HG03575 (cell line): Measurements from ENCODE around the gene FOXL2NB.

Experiments
- ATAC-seq: cut with Tn5 transposase; IDR thresholded peaks from one replicate; pipeline ENCODE4 v1.9.1; 2021; ENCODE audit not compliant: unreplicated experiment, insufficient number of reproducible peaks, low FRiP score; ENCODE audit errors: extremely low read depth

Gene FOXL2NB

DNA sequence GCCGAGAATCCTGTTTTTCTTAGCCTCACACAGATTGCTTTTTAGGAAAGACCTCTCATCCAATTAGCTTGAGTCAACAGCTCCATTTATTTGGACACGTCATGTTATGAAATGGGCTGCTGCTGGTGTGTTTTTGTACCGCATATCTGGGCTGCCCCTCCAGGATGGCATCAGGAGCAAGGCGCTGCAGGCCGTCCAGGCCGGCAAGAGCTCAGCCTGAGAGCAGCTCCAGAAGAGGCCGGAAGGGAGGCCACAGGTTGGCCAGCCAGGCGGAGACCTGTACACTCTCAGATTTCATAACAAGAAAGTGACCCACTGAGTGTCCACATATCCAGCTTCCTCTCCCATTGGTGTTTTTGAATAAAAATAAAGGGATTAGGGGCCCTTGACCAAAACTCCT is 28.3 kb downstream of the FOXL2NB start:
- no peak for ATAC-seq

DNA sequence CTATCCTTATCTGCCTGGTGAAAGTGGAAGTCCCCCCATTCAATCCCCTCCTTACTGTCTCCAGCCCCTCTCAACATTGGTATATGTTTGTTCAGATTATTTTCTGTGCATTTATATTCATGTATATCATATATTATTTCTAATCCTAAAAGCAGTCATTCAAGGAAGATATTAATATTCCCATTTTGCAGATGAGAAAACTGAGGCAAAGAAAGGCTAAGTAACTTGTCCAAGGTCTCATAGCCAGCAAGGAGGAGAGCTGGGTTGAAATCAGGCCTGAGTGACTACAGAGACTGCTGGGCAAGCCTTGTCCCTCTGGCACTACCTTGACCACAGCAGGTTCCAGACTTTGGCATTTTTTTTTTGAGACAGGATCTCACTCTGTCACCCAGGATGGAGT is 29.0 kb downstream of the FOXL2NB start:
- no peak for ATAC-seq

DNA sequence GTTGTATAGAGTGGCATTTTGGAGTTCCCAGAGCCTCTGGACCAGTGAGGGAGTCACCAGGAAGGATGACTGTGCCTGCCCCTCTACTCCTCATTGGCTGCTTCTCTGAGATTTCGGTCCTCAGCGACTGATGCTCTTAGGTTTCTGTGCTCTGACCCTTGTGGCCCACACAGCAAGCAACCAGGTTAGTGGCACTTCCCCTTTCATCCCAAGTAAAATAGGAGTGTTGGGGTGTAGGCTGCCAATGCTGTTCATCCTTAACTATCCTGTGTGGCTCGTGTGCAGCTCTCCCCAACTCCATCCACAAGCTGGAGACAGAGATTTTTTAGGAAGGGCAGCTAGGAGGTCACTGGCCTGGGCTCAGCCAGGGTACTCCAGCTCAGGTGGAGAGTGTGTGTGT is 37.8 kb downstream of the FOXL2NB start:
- ATAC-seq, result no peak

DNA sequence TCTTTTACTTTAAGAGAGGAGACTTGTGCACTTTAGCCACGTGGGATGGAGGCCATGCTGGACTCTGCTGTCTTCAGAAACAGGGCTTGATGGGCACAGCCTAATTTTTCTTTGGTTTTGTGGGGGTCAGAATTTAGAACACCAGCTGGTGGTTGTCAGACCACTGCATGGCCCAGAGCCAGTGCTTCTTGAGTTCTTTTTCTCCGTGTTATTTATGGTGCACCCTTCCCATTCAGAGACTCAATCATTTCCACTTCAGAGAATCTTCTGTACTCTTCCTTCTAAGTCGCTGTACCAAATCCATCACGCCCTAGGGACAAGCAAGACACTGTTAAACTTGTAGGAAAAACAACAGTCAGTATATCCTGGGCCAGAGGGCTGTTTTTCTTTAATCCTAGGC is 38.9 kb downstream of the FOXL2NB start:
- no peak for ATAC-seq

DNA sequence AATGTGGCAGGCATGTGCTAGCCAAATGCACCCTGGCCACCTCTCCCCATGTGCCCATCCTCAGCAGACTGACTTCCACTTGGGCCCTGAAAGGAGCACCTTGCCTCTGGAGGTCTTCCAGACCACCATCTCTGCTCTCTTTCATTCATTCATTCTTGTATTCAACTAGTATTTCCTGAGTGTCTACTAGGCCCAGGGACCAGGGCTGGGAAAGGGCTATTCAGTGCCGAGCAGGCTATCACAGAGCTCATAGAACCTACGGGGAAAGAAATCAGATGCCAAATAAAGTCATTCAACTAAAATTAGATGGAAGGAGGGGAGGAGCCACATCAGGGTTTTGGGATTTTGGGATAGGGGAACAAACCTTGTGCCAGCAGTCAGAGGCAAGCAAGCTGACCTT is 40.2 kb downstream of the FOXL2NB start:
- ATAC-seq, result no peak

DNA sequence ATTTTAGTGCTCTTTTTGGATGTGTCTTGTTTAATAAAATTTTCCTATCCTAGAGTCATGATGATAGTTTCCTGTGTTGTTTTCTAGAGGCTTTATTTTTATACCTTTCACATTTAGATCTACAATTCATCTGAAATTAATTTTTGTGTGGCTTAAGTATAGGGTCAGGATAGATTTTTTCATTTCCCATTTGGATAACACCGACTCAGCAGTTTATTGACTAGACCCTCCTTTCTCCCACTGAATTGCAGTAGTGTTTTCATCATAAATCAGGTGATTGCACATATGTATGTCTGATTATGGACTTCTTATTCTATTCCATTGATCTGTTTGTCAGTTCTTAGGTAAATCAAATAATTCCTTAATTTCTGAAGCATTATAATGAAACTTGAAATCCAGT is 48.7 kb downstream of the FOXL2NB start:
- no peak for ATAC-seq
